ENCODE data around the gene POFUT2. TPM values are rescaled to one million over a fixed set of nuclear protein-coding genes. Genes with fewer than 3 reads are reported as not detected.

POFUT2 gene
- polyA plus RNA-seq, 2 of the 4 experiments (the other 2 are of a cell fraction): 10.7 to 16.6 TPM

DNA sequence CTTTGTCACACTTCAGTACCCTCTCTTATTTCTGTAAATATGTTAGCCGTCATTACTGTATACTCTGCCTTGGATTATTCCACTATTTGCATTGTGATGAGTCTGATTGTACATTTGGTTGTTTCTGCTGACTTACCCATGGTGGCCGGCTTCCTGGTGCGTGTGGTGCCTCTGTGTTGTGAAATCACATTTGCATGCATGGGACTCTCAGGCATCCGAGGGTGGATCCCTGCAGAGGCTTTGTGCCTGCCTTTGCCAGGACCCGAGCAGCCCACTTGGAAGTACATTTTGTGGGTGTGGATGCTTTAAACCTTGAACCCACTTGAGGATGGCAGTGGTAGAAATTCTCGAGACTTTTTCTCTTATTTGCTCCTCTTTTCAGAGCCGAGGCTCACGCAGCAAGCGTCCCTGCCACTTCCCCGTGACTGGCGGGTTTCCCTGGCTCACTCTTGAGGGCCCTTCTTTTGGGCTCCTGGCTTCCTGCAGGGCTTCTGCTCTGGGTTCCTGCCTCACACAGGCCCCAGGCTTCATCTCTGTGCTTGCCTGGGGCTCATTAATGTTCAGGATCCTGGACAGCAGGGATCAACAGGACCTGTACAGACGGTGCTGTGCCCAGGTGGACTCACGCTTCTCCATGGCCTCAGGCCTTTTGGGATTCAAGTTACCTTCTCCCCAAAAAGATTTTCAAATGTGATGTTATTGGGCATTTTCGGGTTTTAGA lies 36.6 kb downstream of the POFUT2 start:
- POLR2A ChIA-PET: no interaction called here
- Histone ChIP-seq H3K27ac (no peak overlapping the region), H3K9me3 (no peaks in the 10 kb centered on the region; the same call in 2 of the 3 replicates), H3K4me2 (no peak overlapping the region), H3K4me1 (no peaks in the 10 kb centered on the region), H3K4me3 (no peak overlapping the region)
- CTCF ChIA-PET: no interaction called here
- 72% methylated on average over 14 of the region's 14 CpGs for WGBS (ENCODE audit: missing lambda C conversion rate)
- FAIRE-seq: no peak
- DNase-seq (ENCODE audit: low read depth in 1 of 2, low spot score in 1 of 2): no peak
- no peak for TF ChIP-seq SMC3 (IDR thresholded peaks at IDR 0.05)
- no peak for TF ChIP-seq CBX8 (IDR thresholded peaks at IDR 0.05)
- TF ChIP-seq MAZ (IDR thresholded peaks at IDR 0.05; ENCODE audit: borderline replicate concordance, low read depth, low read length): no peak
- TF ChIP-seq ZC3H11A (IDR thresholded peaks at IDR 0.05): no peak
- TF ChIP-seq, protein P1, sequence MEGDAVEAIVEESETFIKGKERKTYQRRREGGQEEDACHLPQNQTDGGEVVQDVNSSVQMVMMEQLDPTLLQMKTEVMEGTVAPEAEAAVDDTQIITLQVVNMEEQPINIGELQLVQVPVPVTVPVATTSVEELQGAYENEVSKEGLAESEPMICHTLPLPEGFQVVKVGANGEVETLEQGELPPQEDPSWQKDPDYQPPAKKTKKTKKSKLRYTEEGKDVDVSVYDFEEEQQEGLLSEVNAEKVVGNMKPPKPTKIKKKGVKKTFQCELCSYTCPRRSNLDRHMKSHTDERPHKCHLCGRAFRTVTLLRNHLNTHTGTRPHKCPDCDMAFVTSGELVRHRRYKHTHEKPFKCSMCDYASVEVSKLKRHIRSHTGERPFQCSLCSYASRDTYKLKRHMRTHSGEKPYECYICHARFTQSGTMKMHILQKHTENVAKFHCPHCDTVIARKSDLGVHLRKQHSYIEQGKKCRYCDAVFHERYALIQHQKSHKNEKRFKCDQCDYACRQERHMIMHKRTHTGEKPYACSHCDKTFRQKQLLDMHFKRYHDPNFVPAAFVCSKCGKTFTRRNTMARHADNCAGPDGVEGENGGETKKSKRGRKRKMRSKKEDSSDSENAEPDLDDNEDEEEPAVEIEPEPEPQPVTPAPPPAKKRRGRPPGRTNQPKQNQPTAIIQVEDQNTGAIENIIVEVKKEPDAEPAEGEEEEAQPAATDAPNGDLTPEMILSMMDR (IDR thresholded peaks at IDR 0.05): no peak
- TF ChIP-seq RFX5 (IDR thresholded peaks at IDR 0.05): no peak
- no peak for ATAC-seq

- Histone ChIP-seq H3K9me3 (no peaks in the 10 kb centered on the region; the same call in 2 of the 3 replicates), H3K4me1 (no peaks in the 10 kb centered on the region), H3K4me2 (no peak overlapping the region), H3K27ac (no peak overlapping the region), H3K4me3 (no peak overlapping the region)
- CTCF ChIA-PET: interaction anchor here (0.8 kb wide), 1 partner anchor 22 kb away, joined by 3 read pairs; no protein-coding TSS in a partner anchor
- DNase-seq (ENCODE audit: low read depth in 1 of 2, low spot score in 1 of 2) (no peak), ATAC-seq (no peak), FAIRE-seq (no peak)
- POLR2A ChIA-PET: no interaction called here
- no peak for TF ChIP-seq POLR2AphosphoS2 (conservative IDR thresholded peaks at IDR 0.05; ENCODE audit: low read length)
- TF ChIP-seq EHF (CRISPR knock-in tag; IDR thresholded peaks at IDR 0.05): no peak
- no peak for TF ChIP-seq CEBPB (IDR thresholded peaks at IDR 0.05)
- TF ChIP-seq FOSL2 (IDR thresholded peaks at IDR 0.05): no peak
- no peak for TF ChIP-seq FOSL2 (CRISPR knock-in tag; IDR thresholded peaks at IDR 0.05)
- TF ChIP-seq, protein P1 (IDR thresholded peaks at IDR 0.05): no peak
- no peak for TF ChIP-seq FOSB (CRISPR knock-in tag; IDR thresholded peaks at IDR 0.05)
- no peak for TF ChIP-seq HOXA7 (CRISPR knock-in tag; IDR thresholded peaks at IDR 0.05)
- no peak for TF ChIP-seq REST (IDR thresholded peaks at IDR 0.05)
- TF ChIP-seq, protein P2, sequence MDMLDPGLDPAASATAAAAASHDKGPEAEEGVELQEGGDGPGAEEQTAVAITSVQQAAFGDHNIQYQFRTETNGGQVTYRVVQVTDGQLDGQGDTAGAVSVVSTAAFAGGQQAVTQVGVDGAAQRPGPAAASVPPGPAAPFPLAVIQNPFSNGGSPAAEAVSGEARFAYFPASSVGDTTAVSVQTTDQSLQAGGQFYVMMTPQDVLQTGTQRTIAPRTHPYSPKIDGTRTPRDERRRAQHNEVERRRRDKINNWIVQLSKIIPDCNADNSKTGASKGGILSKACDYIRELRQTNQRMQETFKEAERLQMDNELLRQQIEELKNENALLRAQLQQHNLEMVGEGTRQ (IDR thresholded peaks at IDR 0.05): no peak
- no peak for TF ChIP-seq EHMT2 (IDR thresholded peaks at IDR 0.05; ENCODE audit: low read depth)
- no peak for TF ChIP-seq MYC (IDR thresholded peaks at IDR 0.05; ENCODE audit: borderline replicate concordance, low read length)
- no peak for TF ChIP-seq GATA3 (IDR thresholded peaks at IDR 0.05; ENCODE audit: borderline replicate concordance)
- no peak for TF ChIP-seq BHLHE40 (IDR thresholded peaks at IDR 0.05; ENCODE audit: low read depth, low read length)
- 60% methylated on average over 3 of the region's 3 CpGs for WGBS (ENCODE audit: missing lambda C conversion rate)
Observed at GRCh38 chr21:45250272-45250671, 37.4 kb downstream of the POFUT2 start.
